Hematopoietic multipotent progenitor cell (in vitro differentiated cells): Measurements from ENCODE around the gene AKR1C8. TPM values are rescaled to one million over a fixed set of nuclear protein-coding genes. Genes with fewer than 3 reads are reported as not detected.
A peak's percentile ranks its signal among the peaks of the same experiment; 100 is the strongest.
"Not testable (repeated sequence)": the region's sequence is repeated elsewhere in the genome, so short reads cannot be mapped to it uniquely, and the experiment has no call there.

Experiments used
- DNase-seq, 3 donors: peaks; one replicate each; pipeline ENCODE4 v3.0.0-alpha.2; 2011 to 2015; ENCODE audit warnings: low read depth in 2 of 3, low spot score in 2 of 3
- total RNA-seq: library from RNA; depleted of rRNA; stranded (reverse); fragments of >200 nt; gene quantifications from one replicate; pipeline ENCODE4 v1.2.3, GENCODE V29; 2012

The AKR1C8 gene
- total RNA-seq, result under 0.01 TPM

DNA sequence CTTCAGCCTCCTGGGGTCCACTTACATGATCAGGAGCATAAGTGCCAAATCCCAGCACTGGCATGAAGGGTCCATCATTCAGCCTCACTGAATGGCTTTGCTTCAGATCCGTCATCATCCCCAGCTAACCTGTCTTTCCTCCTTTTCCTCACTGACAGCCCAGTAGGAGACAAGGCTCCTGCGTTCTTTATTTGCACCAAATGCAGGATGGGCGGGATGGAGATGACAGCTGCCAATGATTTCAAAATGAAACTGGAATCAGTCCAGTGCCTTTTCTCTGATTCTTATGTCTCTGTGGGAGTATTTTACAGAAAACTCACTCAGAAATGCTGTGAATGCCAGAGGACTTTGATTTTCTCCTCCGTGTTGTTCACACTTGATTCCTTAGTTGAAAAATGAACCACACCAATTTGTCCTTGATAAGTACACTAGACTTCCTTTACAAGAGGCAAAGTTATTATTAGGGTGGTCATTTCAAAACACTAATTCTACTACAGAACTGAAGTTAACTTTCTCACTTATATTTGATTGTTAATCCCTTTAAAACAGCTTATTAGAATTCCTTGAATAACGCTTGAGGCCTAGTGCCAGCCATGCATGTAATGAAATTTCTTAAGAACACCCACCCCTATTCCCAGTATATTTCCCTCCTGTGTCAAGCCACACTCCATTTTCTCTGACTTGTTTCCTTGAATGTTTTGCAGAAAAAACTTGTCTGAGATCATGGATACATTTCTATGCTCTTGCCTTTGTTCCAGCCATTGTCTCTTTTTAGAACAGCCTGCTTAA is at the start of gene AKR1C8:
Gene AKR1C8, minus strand, starts transcription at position 164 of the 789 bp plus-strand sequence. Its CDS starts 46 bp downstream, at position 118.
- DNase-seq, result no peak

DNA sequence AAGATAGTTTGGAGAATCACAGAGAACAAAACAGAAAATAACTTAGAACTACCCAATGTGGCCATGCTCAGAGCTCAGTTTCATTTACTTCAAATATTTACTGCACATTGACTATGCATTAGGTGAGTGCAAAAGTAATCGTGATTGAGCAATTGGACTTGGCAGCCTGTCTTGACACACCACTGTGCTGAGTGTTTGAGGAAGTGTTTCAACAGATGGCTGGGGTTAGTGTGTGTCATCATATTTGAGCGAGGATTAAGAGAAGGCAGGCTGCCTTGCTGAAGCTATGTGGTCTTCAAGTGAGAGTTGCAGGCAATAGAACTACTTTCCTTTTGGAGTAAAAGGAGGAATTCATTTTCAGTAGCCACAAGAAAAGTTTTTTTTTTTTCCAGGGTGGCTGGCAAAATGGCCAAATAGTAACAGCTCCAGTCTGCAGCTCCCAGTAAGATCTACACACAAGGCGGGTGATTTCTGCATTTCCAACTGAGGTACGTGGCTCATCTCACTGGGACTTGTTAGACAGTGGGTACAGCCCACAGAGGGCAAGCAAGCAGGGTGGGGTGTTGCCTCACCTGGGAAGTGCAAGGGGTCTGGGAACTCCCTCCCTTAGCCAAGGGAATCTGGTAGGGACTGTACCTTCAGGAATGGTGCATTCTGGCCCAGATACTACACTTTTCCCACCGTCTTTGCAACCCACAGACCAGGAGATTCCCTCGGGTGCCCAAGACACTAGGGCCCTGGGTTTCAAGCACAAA is 49.3 kb upstream of the AKR1C8 start:
- peak in 2 of 3 donors; percentile 80 to 95 for DNase-seq

DNA sequence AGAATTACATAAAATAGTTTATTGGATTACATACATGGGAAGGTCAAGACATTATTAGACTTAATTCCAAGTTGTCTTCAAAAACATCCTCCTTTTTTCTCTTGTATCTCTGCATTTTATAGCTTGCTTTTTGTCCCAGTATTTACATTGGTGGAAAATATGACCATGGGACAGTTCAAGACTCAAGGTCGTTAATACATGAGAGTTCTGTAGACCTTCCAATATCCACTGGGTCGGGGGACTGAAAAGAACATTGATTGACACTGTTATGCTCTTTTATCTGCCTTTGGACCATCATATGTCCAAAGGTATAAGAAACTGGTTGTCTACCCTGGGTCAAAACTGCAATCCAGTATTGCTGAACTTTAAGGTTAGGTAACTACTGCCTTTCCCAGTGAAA is 48.4 kb upstream of the AKR1C8 start:
- DNase-seq, result no peak

DNA sequence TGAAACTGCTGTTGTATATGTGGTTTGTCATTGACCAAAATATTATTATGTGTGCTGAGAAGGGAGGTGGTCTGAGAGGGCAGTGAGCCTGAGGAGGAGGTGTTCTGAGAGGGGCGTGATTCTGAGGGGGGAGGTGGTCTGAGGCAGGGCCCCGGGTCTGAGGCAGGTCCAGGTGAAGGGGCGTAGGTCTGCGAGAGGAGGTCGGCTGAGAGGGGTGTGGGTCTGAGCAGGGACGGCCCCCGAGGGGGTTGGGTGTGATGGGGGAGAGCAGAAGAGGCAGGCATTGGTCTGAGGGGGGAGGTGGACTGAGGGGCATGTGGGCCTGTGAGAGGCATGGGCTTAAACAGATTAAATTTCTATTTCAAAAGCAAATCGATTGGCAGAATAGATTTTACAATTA is 44.1 kb upstream of the AKR1C8 start:
- DNase-seq, result no peak

DNA sequence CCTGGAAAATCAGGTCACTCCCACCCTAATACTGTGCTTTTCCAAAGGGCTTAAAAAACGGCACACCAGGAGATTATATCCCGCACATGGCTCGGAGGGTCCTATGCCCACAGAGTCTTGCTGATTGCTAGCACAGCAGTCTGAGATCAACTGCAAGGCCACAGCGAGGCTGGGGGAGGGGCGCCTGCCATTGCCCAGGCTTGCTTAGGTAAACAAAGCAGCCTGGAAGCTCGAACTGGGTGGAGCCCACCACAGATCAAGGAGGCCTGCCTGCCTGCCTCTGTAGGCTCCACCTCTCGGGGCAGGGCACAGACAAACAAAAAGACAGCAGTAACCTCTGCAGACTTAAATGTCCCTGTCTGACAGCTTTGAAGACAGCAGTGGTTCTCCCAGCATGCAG is 38.0 kb upstream of the AKR1C8 start:
- DNase-seq, result not testable (repeated sequence)

DNA sequence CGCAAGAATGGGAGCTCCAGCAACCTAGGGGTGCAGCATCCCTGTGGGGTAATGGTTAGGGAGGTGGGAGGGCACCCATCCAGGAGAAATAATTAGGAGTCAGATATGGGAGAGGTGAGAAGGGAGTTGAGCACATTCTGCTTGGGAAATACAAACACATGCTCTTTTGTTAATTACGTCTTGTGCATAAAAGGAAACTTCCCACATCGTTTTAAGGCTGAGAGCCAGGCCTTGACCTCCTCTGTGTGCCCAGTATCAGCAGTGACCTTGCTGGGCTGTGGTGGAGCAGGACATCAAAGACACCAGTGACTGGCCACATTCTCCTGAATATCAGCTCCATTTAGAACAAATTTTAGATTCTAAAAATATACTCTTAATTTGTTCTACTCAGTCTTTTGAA is 34.3 kb upstream of the AKR1C8 start:
- DNase-seq, result no peak

DNA sequence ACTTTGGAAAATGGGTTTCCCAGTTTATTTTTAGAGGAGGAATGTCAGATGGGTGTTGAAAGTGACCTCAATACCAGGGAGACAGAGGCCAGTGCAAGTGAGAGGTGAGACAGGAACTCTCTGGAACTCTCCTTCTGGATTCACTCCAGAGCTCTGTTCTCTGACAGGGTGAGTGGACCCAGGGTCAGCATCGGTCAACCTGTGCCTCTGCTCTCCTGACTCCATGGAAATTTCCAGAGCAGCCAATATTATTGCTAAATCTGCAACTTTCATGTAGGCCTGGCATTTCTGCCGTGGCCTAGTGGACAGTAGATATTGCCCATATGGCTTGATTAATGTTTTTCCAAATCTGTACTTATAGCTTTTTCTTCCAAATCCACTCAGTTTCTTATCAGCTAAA is 31.9 kb upstream of the AKR1C8 start:
- DNase-seq, result no peak

DNA sequence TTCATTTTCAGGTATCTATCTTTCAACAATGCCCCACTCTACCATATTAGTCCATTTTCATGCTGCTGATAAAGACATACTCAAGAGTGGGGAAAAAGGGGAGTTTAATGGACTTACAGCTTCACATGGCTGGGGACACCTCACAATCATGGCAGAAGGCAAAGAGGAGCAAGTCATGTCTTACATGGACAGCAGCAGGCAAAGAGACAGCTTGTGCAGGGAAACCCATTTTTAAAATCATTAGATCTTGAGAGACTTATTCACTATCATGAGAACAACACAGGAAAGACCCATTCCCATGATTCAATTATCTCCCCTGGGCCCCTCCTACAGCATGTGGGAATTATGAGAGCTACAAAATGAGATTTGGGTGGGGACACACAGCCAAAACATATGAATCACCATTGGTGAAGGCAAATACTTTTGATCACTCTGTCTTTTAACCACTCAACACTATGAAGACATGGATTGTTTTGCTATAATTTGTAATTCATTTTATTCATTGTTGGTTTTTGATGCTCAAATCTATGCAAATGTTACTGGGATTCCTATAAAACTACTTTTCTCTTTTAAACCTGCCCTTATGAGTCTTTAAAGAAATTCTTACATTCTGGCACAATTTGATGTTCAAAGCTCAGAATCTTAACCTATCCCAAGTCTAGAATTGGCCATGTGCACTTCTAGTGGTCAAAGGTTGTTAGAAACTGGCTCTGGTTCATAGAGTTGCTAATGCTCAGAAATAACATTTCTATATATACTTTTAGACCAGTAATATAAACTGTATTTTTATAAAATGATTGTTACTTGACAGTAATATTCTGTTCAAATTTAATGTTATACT is 27.0 kb upstream of the AKR1C8 start:
- DNase-seq, result no peak

DNA sequence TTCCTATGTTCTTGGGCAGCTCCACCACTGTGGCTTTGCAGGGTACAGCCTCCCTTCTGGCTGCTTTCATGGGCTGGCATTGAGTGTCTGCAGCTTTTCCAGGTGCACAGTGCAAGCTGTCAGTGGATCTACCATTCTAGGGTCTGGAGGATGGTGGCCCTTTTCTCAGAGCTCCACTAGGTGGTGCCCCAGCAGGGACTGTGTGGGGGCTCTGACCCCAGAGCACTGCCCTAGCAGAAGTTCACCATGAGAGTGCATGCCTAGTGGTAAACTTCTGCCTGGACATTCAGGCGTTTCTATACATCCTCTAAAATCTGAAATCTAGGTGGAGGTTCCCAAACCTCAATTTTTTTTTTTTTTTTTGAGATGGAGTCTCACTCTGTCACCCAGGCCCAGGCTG is 25.3 kb upstream of the AKR1C8 start:
- DNase-seq, result not testable (repeated sequence)

DNA sequence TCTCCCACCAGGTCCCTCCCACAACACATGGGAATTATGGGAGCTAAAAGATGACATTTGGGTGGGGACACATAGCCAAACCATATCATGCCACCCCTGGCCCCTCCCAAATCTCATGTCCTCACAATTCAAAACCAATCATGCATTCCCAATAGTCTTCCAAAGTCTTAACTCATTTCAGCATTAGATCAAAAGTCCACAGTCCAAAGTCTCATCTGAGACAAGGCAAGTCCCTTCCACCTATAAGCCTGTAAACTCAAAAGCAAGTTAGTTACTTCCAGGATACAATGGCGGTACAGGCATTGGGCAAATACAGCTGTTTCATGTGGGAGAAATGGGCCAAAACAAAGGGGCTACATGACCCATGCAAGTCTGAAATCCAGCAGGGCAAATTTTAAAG is 24.8 kb upstream of the AKR1C8 start:
- DNase-seq, result not testable (repeated sequence)

DNA sequence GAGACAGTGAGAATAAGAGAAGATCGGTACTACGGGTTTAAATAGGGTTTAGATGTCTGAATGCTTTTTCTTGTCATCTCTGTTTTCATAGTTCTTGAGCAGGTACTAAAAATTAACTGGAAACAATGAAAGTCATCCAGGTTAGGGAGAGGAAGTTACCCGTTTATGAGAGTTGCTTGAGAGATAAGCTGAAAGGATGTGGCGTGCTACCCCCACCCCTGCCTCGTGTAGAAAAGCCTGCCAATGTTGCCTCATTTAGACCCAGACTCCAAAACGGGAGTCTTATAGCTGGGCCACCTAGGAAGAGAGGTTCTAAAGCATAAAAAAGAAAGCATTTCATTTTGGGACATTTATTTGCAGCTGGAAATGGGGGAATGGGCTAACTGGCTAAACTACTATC is 21.8 kb upstream of the AKR1C8 start:
- peak in 1 of 3 donors; percentile 48 for DNase-seq

DNA sequence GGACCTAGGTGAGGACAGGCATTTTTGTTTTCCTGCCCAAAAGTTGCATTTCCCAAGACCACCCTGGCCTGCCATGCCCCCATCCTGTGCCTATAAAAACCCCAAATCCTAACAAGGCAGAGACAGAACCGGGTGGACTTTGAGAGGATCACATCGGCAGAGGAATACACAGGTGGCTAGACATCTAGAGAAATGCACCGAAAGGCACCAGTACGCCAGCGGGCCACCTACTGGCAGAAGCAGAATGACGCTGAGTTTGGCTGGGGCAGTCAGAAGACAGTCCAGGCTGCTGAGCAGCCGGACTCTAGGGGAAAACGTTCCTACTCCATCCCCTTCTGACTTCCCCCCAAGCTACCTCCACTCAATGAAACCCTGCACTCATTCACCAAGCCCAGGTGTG is 14.4 kb upstream of the AKR1C8 start:
- DNase-seq, result no peak

DNA sequence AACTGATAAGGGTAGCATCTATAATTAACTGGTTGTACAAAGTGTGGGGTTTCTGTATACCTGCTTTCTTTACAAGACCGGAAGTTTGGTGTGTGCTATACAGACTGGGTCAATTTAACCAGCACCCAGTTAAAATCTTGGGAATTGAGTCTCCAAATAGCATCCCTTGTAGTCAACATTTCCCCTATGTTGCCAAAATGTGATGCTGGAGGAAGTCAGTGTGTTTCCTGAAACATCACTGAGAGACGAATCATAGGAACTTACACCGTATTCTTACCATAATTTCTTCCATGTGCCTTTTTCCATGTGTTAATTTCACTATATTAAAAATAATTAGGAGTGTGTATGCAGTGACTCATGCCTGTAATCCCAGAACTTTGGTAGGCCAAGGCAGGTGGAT is 13.4 kb upstream of the AKR1C8 start:
- no peak for DNase-seq

DNA sequence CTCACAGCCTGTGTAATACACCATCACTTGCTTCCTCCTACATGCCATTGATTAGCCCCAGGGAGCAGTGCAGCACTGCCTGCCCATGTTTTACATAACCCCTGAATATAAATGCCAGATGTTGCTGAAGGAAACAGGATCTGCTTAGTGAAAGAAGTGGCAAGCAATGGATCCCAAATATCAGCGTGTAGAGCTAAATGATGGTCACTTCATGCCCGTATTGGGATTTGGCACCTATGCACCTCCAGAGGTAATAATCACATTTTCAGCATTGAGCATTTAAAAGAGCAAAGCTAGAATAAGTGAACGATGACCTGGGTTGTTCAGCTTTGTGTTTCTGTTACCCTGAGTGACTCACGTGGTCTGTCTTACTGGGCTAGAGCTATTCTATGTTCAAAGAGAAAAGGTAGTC is 11.8 kb upstream of the AKR1C8 start, which contains the start of gene AKR1C4:
Gene AKR1C4, plus strand, starts transcription at position 136 of the 412 bp plus-strand sequence. Its CDS starts 31 bp downstream, at position 167.
- no peak for DNase-seq

DNA sequence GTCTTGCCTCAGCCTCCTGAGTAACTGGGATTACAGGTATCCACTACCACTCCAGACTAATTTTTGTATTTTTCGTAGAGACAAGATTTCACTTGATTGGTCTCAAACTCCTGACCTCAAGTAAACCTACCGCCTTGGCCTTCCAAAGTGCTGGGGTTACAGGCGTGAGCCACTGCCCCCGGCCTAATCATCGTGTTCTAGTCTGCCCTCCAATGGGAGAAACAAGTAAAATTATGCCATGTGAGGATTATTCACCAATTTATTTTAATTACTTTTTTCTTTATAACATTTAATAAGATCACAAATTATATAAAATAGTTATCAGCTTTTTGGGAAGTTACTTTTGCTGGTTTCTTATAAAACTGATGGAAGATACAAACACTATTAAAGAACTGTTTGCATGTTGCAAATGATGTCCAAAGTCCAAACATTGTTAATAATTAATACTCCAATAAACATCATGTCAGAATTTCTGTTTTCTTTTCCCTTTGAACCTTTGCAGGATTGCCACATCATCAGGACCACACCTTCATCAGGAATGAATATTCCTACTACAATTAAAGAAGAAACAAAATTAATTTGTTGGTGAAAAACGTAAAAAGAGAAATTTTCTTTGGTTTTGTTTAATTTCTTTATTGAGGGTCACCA is 10.9 kb upstream of the AKR1C8 start:
- no peak for DNase-seq

DNA sequence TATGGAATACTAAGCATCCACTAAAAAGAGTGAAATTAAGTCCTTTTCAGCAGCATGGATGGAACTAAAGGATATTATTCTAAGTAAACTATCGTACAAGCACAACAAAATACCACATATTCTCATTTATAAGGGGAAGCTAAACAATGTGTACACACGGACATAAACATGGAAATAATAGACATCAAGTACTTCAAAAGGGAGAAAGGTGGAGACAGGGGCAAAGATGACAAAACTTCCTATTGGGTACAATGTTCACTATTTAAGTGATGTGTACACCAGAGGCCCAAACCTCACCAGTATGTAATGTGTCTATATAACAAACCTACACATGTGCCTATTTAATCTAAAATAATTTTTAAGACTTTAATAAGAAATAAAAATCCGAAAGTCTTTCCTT is 9.5 kb upstream of the AKR1C8 start:
- DNase-seq, result no peak

DNA sequence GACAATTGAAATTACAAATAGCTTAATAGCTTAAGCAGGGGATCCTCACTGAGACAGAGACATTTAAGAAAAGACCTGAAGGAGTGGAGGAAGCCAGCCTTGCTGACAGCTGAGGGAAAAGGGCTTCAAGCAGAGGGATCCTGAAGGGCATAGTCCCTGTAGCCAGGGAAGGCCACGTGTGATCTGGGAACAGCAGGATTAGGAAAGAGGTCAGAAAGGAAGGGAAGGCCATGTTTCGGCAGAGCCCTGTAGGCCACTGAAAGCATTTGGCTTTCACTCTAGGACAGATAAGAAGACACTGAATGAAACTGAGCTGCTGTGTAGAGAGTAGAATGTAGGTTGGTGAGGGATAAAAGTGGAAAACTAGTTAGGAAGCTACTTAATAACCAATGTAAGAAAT is 3.4 kb upstream of the AKR1C8 start:
- no peak for DNase-seq

DNA sequence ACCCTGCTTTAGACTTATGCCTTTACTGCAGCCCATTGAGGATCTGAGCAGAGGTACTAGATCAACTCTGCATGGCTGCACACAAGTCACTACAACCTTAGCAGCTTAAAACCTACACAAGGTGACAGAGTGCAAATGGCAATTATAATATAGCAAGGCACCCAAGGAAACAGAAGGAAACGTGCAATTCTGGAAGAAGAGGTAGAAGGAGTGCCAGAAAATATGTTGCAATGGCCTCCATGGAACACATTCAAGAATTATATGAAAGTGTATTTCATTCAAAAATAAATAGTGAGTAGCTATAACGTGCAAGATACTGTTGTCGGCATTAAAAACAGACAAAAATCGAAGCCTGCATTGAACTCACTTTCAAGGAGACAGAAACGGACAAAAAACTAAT is 2.9 kb upstream of the AKR1C8 start:
- DNase-seq, result no peak

DNA sequence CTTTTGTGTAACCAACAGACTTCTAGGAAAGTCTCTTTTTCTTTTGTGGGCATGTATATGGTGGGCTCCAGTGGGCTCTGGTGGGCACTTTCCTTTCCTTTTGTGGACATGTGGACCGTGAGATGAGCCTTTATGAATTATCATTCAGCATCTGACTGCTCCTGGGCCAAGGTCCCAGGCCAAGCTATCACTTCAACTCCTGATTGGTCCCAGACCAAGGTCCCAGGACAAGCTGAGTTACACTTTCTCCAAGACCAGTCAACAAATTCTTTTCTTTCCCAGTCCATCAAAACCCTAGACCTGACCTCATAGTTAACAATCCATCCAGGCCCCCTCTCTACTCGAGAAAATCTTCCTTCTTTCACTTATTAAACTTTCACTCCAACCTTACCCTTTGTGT is 1.0 kb downstream of the AKR1C8 start:
- no peak for DNase-seq

DNA sequence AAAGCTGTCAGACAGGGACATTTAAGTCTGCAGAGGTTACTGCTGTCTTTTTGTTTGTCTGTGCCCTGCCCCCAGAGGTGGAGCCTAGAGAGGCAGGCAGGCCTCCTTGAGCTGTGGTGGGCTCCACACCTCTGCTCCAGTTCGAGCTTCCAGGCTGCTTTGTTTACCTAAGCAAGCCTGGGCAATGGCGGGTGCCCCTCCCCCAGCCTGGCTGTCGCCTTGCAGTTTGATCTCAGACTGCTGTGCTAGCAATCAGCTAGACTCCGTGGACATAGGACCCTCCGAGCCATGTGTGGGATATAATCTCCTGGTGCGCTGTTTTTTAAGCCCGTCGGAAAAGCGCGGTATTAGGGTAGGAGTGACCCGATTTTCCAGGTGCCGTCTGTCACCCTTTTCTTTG is 4.4 kb downstream of the AKR1C8 start:
- DNase-seq, result not testable (repeated sequence)

DNA sequence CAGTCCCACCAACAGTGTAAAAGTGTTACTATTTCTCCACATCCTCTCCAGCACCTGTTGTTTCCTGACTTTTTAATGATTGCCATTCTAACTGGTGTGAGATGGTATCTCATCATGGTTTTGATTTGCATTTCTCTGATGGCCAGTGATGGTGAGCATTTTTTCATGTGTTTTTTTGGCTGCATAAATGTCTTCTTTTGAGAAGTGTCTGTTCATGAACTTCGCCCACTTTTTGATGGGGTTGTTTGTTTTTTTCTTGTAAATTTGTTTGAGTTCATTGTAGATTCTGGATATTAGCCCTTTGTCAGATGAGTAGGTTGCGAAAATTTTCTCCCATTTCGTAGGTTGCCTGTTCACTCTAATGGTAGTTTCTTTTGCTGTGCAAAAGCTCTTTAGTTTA is 9.4 kb downstream of the AKR1C8 start:
- not testable (repeated sequence) for DNase-seq
